HepG2 (cell line): ENCODE data around the gene OPA3.

ENCODE experiments used
- IRF2 ChIP-seq: IDR thresholded peaks from 2 replicates; pipeline ENCODE4 v1.6.1; 2018; ENCODE audit warnings: missing genetic modification reagents, missing compliant biosample characterization
- SNRNP70 ChIP-seq: fragments of 200-400 bp; formaldehyde crosslinking; IDR thresholded peaks from 2 replicates; pipeline ENCODE4 v1.6.1; 2017; ENCODE audit warnings: mild to moderate bottlenecking, low read depth, low read length, moderate library complexity
- ZNF572 ChIP-seq: sonication (generic); formaldehyde crosslinking; IDR thresholded peaks from 2 replicates; pipeline ENCODE4 v1.5.1; 2020; ENCODE audit warnings: mild to moderate bottlenecking, missing genetic modification reagents
- ZNF775 ChIP-seq: sonication (generic); formaldehyde crosslinking; IDR thresholded peaks from 2 replicates; pipeline ENCODE4 v1.4.0; 2020; ENCODE audit warnings: missing genetic modification reagents, mild to moderate bottlenecking, moderate library complexity, borderline replicate concordance
- TF ChIP-seq, protein P1 (sequence below): sonication (generic); formaldehyde crosslinking; conservative IDR thresholded peaks from 2 replicates; pipeline ENCODE4 v1.4.0; 2020; ENCODE audit warnings: missing genetic modification reagents

DNA sequence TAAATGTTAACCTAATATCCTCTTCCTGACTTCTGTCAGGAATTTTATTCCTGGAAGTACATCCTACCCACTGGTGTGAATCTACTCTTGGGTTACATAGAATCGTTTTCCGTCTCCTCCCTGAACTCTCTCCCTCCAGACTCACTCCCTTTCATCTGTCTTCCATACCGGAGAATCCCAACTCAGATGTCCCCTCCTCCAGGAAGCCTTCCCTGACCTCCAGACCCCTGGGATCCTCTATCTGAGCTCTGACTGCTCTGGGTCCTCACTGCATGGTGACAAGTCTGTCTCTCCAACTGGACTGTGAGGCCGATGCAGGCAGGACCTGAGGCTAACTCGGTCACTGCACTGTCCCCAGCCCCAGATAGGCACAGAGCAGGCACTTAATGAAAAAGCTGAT is 24.6 kb downstream of the OPA3 start:
- TF ChIP-seq ZNF775 (CRISPR knock-in tag) = no peak
- no peak for TF ChIP-seq ZNF572 (CRISPR knock-in tag)
- TF ChIP-seq SNRNP70 = no peak
- TF ChIP-seq, protein P1, sequence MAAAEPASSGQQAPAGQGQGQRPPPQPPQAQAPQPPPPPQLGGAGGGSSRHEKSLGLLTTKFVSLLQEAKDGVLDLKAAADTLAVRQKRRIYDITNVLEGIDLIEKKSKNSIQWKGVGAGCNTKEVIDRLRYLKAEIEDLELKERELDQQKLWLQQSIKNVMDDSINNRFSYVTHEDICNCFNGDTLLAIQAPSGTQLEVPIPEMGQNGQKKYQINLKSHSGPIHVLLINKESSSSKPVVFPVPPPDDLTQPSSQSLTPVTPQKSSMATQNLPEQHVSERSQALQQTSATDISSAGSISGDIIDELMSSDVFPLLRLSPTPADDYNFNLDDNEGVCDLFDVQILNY (CRISPR knock-in tag) = no peak
- TF ChIP-seq IRF2 (CRISPR knock-in tag) = no peak
